ENCODE measurements around the gene DCST1.

The DCST1 gene

GRCh38 chr1:155026588-155026987 lies 7.0 kb upstream of the DCST1 start:
- no peak overlapping the region for H3K4me3 ChIP-seq (ENCODE audit: low read depth, low read length)
- TF ChIP-seq CTCF (IDR thresholded peaks at IDR 0.05; ENCODE audit: insufficient read depth, low read depth, low read length, missing control alignments), result no peak
- no peak for DNase-seq (ENCODE audit: low read depth)

GRCh38 chr1:155029513-155030242 lies 3.9 kb upstream of the DCST1 start:
- no peak for DNase-seq (ENCODE audit: low read depth)
- no peak overlapping the region for H3K4me3 ChIP-seq (ENCODE audit: low read depth, low read length)
- TF ChIP-seq CTCF (IDR thresholded peaks at IDR 0.05; ENCODE audit: insufficient read depth, low read depth, low read length, missing control alignments), result no peak

GRCh38 chr1:155030243-155030795 lies 3.3 kb upstream of the DCST1 start:
- TF ChIP-seq CTCF (IDR thresholded peaks at IDR 0.05; ENCODE audit: insufficient read depth, low read depth, low read length, missing control alignments), result no peak
- no peak for DNase-seq (ENCODE audit: low read depth)
- no peak overlapping the region for H3K4me3 ChIP-seq (ENCODE audit: low read depth, low read length)

GRCh38 chr1:155030899-155031298 lies 2.7 kb upstream of the DCST1 start:
- no peak for TF ChIP-seq CTCF (IDR thresholded peaks at IDR 0.05; ENCODE audit: insufficient read depth, low read depth, low read length, missing control alignments)
- H3K4me3 ChIP-seq (ENCODE audit: low read depth, low read length), result no peak overlapping the region

GRCh38 chr1:155032886-155033285 lies 738 bp upstream of the DCST1 start:
- no peak for TF ChIP-seq CTCF (IDR thresholded peaks at IDR 0.05; ENCODE audit: insufficient read depth, low read depth, low read length, missing control alignments)
- DNase-seq (ENCODE audit: low read depth), result no peak

More at GRCh38 chr1:155030899-155031298, 2.7 kb upstream of the DCST1 start:
- DNase-seq (ENCODE audit: low read depth), result no peak

GRCh38 chr1:155034318-155035208 lies 939 bp downstream of the DCST1 start:
- no peak overlapping the region for H3K4me3 ChIP-seq (ENCODE audit: low read depth, low read length)
- TF ChIP-seq CTCF (IDR thresholded peaks at IDR 0.05; ENCODE audit: insufficient read depth, low read depth, low read length, missing control alignments), result no peak
- no peak for DNase-seq (ENCODE audit: low read depth)

More at GRCh38 chr1:155032886-155033285, 738 bp upstream of the DCST1 start:
- no peak overlapping the region for H3K4me3 ChIP-seq (ENCODE audit: low read depth, low read length)
